GM18498 (cell line): ENCODE results near the gene ATP1A2.

Experiments
- ATAC-seq: cut with Tn5 transposase; IDR thresholded peaks from one replicate; pipeline ENCODE4 v1.9.1; 2021; ENCODE audit warnings: mild to moderate bottlenecking, moderate library complexity; ENCODE audit not compliant: unreplicated experiment

Gene ATP1A2

DNA sequence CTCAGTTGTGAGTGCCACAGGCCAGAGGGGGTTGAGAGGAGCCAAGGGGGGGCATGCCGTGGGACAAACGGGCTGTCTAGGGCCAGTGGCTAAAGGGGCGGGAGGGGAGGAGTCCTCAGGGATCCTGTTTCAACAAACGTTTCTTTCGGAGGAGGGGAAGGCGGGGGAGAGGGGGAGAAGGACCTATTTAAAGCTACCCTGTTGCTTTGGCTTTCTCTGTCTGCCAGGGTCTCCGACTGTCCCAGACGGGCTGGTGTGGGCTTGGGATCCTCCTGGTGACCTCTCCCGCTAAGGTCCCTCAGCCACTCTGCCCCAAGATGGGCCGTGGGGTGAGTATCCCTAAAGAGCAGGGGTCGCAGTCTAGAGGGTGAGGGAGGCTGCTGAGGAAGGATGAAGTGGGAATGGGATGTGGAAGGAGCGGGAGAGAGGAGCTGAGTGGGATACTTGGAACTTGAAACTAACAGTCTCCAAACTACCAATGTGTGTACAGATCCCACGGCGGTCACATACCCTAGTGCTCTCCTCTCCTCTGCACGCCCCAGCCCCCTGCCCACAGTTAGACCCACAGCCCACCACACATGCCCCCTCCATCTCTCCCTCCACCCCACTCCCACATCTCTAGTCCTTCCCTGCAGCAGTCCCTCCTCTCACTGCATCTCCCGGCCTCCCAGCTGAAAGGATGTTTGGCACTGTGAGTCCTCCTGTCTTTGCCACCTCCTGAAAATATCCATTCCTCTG is at the start of gene ATP1A2:
Gene ATP1A2, plus strand, starts transcription at position 215 of the 738 bp plus-strand sequence. Its CDS starts 103 bp downstream, at position 318.
- no peak for ATAC-seq

- ATAC-seq: no peak
These were observed 48.5 kb upstream of the ATP1A2 start for GRCh38 chr1:160066829-160067745.

DNA sequence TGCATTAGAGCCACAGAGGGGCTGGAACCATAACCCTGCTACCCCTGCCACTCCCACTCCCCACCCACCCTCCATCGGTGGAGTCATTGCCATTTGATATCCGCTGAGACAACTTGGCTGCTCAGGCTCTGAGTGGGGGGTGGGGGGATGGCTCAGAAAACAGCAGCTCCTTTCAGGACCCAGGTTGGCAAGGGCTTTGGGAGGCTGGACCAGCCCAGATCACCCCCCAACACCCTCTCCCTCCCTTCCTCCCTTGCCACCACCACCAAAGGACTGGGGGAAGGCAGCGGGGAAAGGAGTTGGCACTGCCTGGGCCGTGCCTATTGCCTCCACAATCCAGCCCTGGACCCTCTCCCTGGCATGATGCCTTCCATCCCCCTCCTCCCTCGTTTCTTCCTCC is 47.3 kb upstream of the ATP1A2 start:
- ATAC-seq: no peak

- ATAC-seq: peak; percentile 7
These were observed 45.9 kb upstream of the ATP1A2 start, which contains the start of gene KCNJ10 for GRCh38 chr1:160069460-160070231. Gene KCNJ10, minus strand, starts transcription at chr1:160070160. Its CDS starts 27,628 bp downstream, at chr1:160042532.

DNA sequence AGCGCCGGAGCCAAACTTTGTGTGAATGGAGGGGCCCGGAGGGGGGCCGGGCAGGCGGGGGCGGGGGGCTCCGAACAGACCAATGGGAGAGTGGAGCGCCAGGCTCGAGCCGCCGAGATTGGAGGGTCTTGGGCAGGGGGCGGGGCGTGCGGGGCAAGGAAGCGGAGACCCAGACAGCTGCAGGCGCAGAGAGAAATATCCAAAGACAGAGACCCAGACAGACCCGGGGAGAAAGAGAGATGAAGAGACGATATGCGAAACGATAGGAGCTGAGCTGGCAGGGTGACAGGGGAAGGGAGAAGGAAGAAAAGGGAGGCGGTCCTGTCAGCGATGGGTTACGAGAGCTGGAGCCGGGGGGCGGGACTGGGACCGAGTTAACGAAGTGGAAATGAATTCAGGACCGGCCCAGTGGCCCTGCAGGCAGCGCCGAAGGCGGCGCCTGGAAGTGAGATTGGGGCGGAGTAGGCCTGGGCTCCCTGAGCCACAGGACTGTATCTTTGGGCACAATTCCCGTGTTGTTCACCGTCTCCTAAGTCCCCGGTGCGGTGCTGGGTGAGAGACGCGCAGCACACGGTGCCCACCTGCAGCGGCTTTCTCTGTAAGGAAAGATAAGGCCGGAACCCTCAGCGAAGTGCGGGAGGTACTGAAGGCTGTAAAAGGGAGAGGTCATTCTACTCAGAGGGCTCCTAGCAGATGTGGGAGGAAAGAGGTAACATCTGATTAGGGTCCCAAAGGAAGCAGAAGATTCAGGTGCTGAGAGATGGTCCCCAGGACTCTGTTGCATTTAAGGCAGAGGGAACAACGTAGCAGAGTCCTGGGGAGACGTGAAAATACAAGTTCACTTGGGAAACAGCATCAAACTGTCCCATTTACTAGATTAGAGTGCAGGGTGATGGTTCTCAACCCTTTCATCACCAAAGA is 45.1 kb upstream of the ATP1A2 start:
- ATAC-seq: peak; percentile 40

- ATAC-seq: no peak
These were observed 44.3 kb upstream of the ATP1A2 start for GRCh38 chr1:160071289-160071688.

- ATAC-seq: no peak
These were observed 40.7 kb upstream of the ATP1A2 start for GRCh38 chr1:160074865-160075264.

GRCh38 chr1:160075836-160076235 is 39.7 kb upstream of the ATP1A2 start:
- ATAC-seq: no peak

DNA sequence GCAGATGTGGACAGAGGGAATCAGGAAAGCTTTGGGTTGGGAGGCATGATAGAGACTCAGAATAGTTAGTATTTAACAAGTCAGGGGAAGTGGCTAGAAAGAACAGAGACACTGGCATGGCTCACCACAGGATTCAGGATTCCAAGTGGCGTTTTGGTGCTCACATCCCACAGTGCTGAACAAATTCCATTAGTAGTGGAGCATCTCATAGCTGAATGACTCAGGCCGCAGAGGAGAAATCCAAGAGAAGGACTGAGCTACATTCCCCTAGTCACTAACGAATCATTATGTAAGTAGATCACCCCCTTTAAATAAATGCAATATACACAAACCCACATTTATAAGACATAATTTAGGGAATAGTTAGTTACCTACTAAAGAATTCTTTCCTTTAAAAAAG is 39.3 kb upstream of the ATP1A2 start:
- no peak for ATAC-seq

DNA sequence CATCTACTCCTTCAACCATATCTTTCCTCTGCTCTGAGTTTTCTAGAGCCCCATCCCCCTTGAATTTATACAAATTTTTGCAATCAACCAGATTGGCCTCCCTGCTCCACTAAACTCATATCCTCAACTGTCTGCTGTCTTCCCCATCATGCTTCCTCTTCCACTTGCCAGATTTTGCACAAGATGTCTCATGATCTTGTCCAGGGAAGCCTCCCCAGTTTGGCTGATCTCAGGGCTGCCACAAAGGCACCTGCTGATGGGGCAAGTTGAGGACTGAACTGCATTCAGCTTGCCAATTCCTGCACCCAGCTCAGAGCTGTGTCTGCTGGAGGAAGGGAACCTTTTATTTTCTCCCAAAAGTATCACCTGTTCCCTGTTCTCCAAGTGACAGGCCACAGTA is 38.1 kb upstream of the ATP1A2 start:
- no peak for ATAC-seq

DNA sequence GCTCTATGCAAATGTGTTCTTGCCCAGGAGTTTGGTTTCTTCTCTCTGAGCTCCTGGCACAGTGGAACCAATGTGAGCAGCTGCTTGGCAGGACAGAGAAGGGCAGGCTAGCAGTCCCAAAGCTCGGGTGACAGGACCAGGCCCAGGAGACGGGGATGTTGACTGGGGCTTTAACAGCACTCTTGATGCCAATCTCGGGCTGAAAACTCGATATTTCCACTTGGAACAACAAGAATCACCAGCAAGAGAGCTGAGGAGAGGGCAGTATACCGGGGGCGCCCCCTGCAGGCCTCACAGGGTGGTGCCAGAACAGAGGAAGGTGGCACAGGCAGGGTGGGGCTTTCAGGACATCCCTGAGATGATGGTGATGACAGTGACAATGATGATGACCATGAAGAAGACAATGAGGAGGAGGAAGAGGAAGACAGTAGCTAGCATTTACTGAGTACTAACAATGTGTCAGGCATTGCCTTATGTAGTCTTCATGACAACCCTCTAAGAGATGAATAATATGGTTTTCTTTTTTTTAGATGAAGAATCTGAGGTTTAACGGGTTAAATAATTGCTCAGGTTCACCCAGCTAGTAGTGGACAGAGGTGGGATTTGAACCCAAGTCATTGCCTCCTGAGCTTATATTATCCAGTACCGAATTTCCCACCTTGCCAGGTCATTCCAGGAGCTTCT is 36.9 kb upstream of the ATP1A2 start:
- ATAC-seq: no peak

DNA sequence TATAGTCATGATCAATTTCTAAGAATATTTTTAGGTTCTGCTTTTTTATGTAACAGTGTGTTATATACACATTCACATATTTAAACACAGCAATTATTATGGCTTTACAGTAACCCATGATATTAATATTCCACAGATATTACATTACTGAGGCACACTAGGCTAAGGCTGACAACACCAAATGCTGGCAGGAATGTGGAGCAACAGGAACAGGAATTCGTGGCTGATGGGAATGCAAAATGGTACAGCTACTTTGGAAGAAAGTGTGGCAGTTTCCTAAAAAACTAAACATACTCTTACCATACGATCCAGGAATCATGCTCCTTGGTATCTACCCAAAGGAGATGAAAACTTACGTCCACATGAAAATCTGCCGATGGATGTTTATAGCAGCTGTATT is 36.1 kb upstream of the ATP1A2 start:
- no peak for ATAC-seq

DNA sequence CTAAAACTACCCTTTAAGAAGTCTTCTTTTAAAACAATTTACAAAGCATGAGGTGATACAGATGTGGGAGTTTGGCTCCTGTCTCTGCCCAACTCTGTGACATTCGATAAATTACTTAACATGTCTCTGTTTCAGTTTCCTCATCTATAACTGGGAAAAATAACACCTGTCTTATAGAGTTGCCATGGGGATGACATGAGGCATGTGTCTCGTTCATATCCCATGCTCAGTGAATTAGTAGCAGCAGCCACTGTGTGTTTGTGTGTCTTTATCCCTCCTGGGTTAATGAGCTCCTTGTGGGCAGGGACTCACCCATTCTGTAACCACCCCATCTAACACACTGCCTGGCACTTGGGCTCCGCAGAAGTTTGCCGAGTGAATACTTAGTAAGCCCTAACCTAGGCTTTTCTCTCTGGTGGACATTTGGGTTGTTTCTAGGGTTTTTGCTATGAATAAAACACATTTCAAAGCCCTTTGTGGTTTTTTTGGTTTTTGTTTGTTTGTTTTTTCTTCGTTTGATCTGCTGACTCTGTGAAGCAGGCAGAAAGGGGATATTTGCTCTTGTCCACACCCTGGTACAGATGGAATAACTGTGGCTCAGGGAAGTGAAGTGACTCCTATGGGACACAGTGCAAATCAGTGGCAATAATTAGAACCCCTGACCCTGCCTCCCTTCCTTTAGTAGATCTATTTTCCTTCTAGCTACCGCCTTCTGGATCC is 35.0 kb upstream of the ATP1A2 start:
- ATAC-seq: no peak

GRCh38 chr1:160081261-160081936 is 34.2 kb upstream of the ATP1A2 start, which contains the start of gene KCNJ9:
Gene KCNJ9, plus strand, starts transcription at chr1:160081538. Its CDS starts 2,493 bp downstream, at chr1:160084031.
- no peak for ATAC-seq

DNA sequence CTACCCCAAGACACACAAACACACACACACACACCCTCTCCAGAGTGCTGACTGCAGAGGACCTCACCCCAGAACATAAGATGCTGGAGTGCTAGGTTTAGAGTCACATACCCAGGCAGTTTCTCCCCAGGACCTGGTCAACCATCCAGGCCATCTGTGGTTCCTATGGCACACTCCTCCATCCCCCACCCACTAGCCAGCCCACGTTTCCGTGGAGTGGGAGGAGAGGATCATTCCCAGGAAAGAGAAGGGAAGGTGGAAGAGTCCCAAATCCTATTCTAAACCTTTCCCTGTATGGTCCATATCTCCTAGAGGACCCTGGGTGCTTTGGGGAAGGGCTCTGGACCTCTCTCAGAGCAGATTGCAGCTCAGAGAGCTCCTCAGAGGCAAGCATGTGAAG is 33.1 kb upstream of the ATP1A2 start:
- no peak for ATAC-seq

- no peak for ATAC-seq
These were observed 32.6 kb upstream of the ATP1A2 start for GRCh38 chr1:160082926-160083325.

DNA sequence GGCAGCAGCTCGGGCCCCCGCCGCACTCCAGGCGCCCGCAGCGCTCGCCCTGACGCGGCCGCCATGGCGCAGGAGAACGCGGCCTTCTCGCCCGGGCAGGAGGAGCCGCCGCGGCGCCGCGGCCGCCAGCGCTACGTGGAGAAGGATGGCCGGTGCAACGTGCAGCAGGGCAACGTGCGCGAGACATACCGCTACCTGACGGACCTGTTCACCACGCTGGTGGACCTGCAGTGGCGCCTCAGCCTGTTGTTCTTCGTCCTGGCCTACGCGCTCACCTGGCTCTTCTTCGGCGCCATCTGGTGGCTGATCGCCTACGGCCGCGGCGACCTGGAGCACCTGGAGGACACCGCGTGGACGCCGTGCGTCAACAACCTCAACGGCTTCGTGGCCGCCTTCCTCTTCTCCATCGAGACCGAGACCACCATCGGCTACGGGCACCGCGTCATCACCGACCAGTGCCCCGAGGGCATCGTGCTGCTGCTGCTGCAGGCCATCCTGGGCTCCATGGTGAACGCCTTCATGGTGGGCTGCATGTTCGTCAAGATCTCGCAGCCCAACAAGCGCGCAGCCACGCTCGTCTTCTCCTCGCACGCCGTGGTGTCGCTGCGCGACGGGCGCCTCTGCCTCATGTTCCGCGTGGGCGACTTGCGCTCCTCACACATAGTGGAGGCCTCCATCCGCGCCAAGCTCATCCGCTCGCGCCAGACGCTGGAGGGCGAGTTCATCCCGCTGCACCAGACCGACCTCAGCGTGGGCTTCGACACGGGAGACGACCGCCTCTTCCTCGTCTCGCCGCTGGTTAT is 31.4 kb upstream of the ATP1A2 start:
- ATAC-seq: peak; percentile 79
